ENCODE measurements around the gene ARPP21.

GRCh38 chr3:35648347-35648746 lies 9.0 kb downstream of the ARPP21 start:
- TF ChIP-seq HDGF (IDR thresholded peaks at IDR 0.05; ENCODE audit: borderline replicate concordance), result no peak
- TF ChIP-seq BHLHE40 (IDR thresholded peaks at IDR 0.05; ENCODE audit: borderline replicate concordance), result no peak
- TF ChIP-seq FOXM1 (IDR thresholded peaks at IDR 0.05; ENCODE audit: borderline replicate concordance), result no peak
- TF ChIP-seq SUZ12 (IDR thresholded peaks at IDR 0.05), result no peak
- TF ChIP-seq TARDBP (IDR thresholded peaks at IDR 0.05), result no peak
- TF ChIP-seq SP1 (IDR thresholded peaks at IDR 0.05), result no peak
- no peak for TF ChIP-seq ARNT (IDR thresholded peaks at IDR 0.05)
- no peak for TF ChIP-seq FOXA1 (IDR thresholded peaks at IDR 0.05)
- no peak for TF ChIP-seq PKNOX1 (IDR thresholded peaks at IDR 0.05)
- TF ChIP-seq CTBP1 (IDR thresholded peaks at IDR 0.05; ENCODE audit: borderline replicate concordance), result no peak
- TF ChIP-seq FOXK2 (IDR thresholded peaks at IDR 0.05), result no peak
